HCT116 (cell line): ENCODE measurements around the gene FAM222B. TPM values are rescaled to one million over a fixed set of nuclear protein-coding genes. Genes with fewer than 3 reads are reported as not detected.

ENCODE experiments used
- ATAC-seq: fragments of 200-7000 bp; cut with Tn5 transposase; 2 replicates; pipeline ENCODE4 v1.9.1; 2020; ENCODE audit warnings: mild to moderate bottlenecking, moderate library complexity
- BruUV-seq: library from RNA; stranded (reverse); fragments of 400-500 nt; replicated peaks from 2 replicates; lab custom pipeline; 2021; lab: Mats Ljungman, UMichigan
- CTCF ChIA-PET: fragments of 300-600 bp; sonication (Branson Sonifier 250); formaldehyde crosslinking; loops from one replicate; lab custom pipeline; 2021; ENCODE audit warnings: antibody characterized with exemption; lab: Charles Lee
- POLR2A ChIA-PET: fragments of 300-600, 350-600 bp; sonication (Branson Sonifier 250); formaldehyde crosslinking; loops from one replicate; lab custom pipeline; 2021; ENCODE audit warnings: antibody characterized with exemption; lab: Charles Lee
- RAD21 ChIA-PET, 2 experiments: fragments of 300-600 bp; sonication (Branson Sonifier 250); formaldehyde crosslinking; loops; one replicate each; lab custom pipeline; 2023; ENCODE audit warnings: low total read pairs in 2 of 2; ENCODE audit not compliant: uncharacterized antibody in 2 of 2, unreplicated experiment in 2 of 2, low non-redundant PET in 1 of 2; lab: Charles Lee
- DNase-seq: peaks from one replicate; pipeline ENCODE4 v3.0.0-alpha.2; 2010; ENCODE audit warnings: low read depth, low spot score
- H2AFZ ChIP-seq: fragments of 200-600 bp; shearing (Covaris generic), sonication (generic); 2 replicates; pipeline ENCODE4 v1.6.1; 2017; ENCODE audit warnings: low read depth, mixed run types, mixed read lengths, antibody characterized with exemption, low read length; ENCODE audit not compliant: poor library complexity, severe bottlenecking
- H3K27ac ChIP-seq: 2 replicates; pipeline ENCODE4 v1.5.1; 2012; ENCODE audit warnings: low read depth, low read length
- H3K27me3 ChIP-seq: fragments of 200-600 bp; sonication (generic); 2 replicates; pipeline ENCODE4 v1.6.1; 2016; ENCODE audit warnings: mixed run types, low read length, mixed read lengths; ENCODE audit not compliant: insufficient read depth
- H3K36me3 ChIP-seq, 2 experiments: fragments of 200-500 bp in 1 of 2; fragments of 200-600 bp in 1 of 2; sonication (Bioruptor generic) in 1 of 2; sonication (generic) in 1 of 2; 2 replicates each; pipeline versions ENCODE4 v1.5.1 to v1.6.1; 2014 to 2016; ENCODE audit warnings: low read length in 2 of 2, inconsistent platforms in 1 of 2, mixed read lengths in 1 of 2, mixed run types in 1 of 2; ENCODE audit not compliant: insufficient read depth in 2 of 2, control insufficient read depth in 1 of 2
- H3K4me1 ChIP-seq, 2 experiments: fragments of 200-600 bp in 1 of 2; sonication (generic) in 1 of 2; 2 replicates each; pipeline versions ENCODE4 v1.5.1 to v1.6.1; 2012 to 2017; ENCODE audit warnings: low read length in 2 of 2, inconsistent platforms in 1 of 2, mild to moderate bottlenecking in 1 of 2, mixed read lengths in 1 of 2, mixed run types in 1 of 2, moderate library complexity in 1 of 2; ENCODE audit not compliant: insufficient read depth in 2 of 2, control insufficient read depth in 1 of 2
- H3K4me2 ChIP-seq: fragments of 200-600 bp; sonication (generic); 2 replicates; pipeline ENCODE4 v1.6.1; 2017; ENCODE audit warnings: mixed run types, low read length, mixed read lengths
- H3K4me3 ChIP-seq, 2 experiments: fragments of 200-600 bp in 1 of 2; sonication (generic) in 1 of 2; replicated peaks in 1 of 2; 2 replicates each; pipeline ENCODE4 v1.5.1; 2011 to 2016; ENCODE audit warnings: low read length in 2 of 2, control low read depth in 1 of 2, low read depth in 1 of 2, mild to moderate bottlenecking in 1 of 2, mixed read lengths in 1 of 2, mixed run types in 1 of 2
- H3K79me2 ChIP-seq: fragments of 200-600 bp; sonication (generic); 2 replicates; pipeline ENCODE4 v1.6.1; 2017; ENCODE audit warnings: mild to moderate bottlenecking, mixed run types, low read length, moderate library complexity, mixed read lengths; ENCODE audit not compliant: insufficient read depth
- H3K9ac ChIP-seq: fragments of 200-600 bp; sonication (generic); 2 replicates; pipeline ENCODE4 v1.6.1; 2016; ENCODE audit warnings: low read length, mixed read lengths
- H3K9me2 ChIP-seq: fragments of 200-600 bp; sonication (generic), shearing (Covaris generic); 2 replicates; pipeline ENCODE4 v1.6.1; 2017; ENCODE audit warnings: mixed run types, mild to moderate bottlenecking, moderate library complexity; ENCODE audit not compliant: insufficient read depth
- H3K9me3 ChIP-seq, 2 experiments: fragments of 200-500 bp in 1 of 2; fragments of 200-600 bp in 1 of 2; sonication (Bioruptor generic) in 1 of 2; sonication (generic) in 1 of 2; 2 replicates each; pipeline ENCODE4 v1.6.1; 2014 to 2017; ENCODE audit warnings: low read length in 2 of 2, mixed read lengths in 2 of 2, inconsistent platforms in 1 of 2, low read depth in 1 of 2, mild to moderate bottlenecking in 1 of 2, mixed run types in 1 of 2, moderate library complexity in 1 of 2; ENCODE audit not compliant: control insufficient read depth in 1 of 2, insufficient read depth in 1 of 2
- H4K20me1 ChIP-seq: fragments of 200-600 bp; sonication (generic), shearing (Covaris generic); 2 replicates; pipeline ENCODE4 v1.6.1; 2017; ENCODE audit warnings: mixed run types, mild to moderate bottlenecking, moderate library complexity; ENCODE audit not compliant: insufficient read depth
- ATF3 ChIP-seq: IDR thresholded peaks from 2 replicates; pipeline ENCODE4 v1.6.1; 2012
- CEBPB ChIP-seq: IDR thresholded peaks from 2 replicates; pipeline ENCODE4 v1.6.1; 2012; ENCODE audit warnings: low read depth
- EGR1 ChIP-seq: IDR thresholded peaks from 2 replicates; pipeline ENCODE4 v1.6.1; 2012; ENCODE audit warnings: low read depth
- ELF1 ChIP-seq: IDR thresholded peaks from 2 replicates; pipeline ENCODE4 v1.6.1; 2012; ENCODE audit warnings: low read depth, borderline replicate concordance
- EZH2 ChIP-seq: fragments of 200-600 bp; sonication (generic); IDR thresholded peaks from 2 replicates; pipeline ENCODE4 v1.6.1; 2017; ENCODE audit warnings: antibody characterized with exemption, mixed run types
- JUND ChIP-seq: IDR thresholded peaks from 2 replicates; pipeline ENCODE4 v1.6.1; 2012
- POLR2A ChIP-seq: IDR thresholded peaks from 2 replicates; pipeline ENCODE4 v1.7.0; 2011; ENCODE audit warnings: borderline replicate concordance; ENCODE audit not compliant: insufficient read depth, insufficient read length; ENCODE audit errors: extremely low read depth
- REST ChIP-seq: IDR thresholded peaks from 2 replicates; pipeline ENCODE4 v1.6.1; 2012; ENCODE audit warnings: low read depth
- TCF7L2 ChIP-seq: IDR thresholded peaks from 2 replicates; pipeline ENCODE4 v1.7.0; 2011; ENCODE audit warnings: borderline replicate concordance, inconsistent platforms; ENCODE audit not compliant: insufficient read depth, insufficient read length; ENCODE audit errors: extremely low read depth
- YY1 ChIP-seq: IDR thresholded peaks from 2 replicates; pipeline ENCODE4 v1.6.1; 2011; ENCODE audit warnings: low read length, low read depth, moderate library complexity, mild to moderate bottlenecking; ENCODE audit not compliant: insufficient replicate concordance; ENCODE audit errors: extremely low read depth
- ZNF274 ChIP-seq: fragments of 200-500 bp; sonication (Bioruptor generic); IDR thresholded peaks from 2 replicates; pipeline ENCODE4 v1.6.1; 2014; ENCODE audit warnings: mild to moderate bottlenecking, low read depth, low read length, inconsistent platforms
- intact Hi-C: fragments of 100-400 bp; cut with micrococcal nuclease; formaldehyde crosslinking; loops from 2 replicates; pipeline ENCODE4 v1.10.0; 2022
- total RNA-seq: library from RNA; stranded (reverse); gene quantifications from one replicate; pipeline ENCODE4 v1.2.1, GENCODE V29; 2021; ENCODE audit not compliant: unreplicated experiment

Gene FAM222B
- total RNA-seq, 1 experiment from 2014 or later = 22.7 TPM

DNA sequence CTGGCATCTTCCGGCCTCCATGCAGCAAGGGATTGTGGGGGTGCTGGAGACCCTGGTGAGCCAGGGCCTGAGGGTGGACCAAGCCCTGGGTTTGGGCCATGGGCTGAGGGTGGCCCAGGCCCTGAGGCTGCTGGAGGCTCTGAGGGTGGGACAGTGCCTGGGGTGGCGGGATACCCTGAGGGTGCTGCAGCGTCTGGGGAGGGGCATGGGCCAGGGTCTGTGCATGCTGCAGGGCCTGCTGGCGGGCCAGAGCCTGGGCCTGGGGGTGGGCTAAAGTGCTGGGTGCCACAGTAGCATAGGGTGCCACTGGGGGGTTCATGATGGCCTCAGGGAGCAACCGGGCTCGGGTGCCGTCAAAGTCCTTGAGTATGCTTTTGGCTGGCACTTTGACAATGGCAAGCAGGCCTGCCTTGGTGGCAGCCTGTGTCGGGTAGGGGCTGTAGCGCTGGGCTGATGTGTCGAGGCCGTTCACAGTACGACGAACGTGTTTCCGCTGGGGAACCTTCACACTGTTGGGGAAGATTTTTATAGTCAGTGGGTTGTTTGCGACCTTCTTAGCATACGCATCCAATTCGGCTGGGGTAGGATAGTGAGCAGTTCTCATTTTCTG, 83.2 kb downstream of the FAM222B start:
- intact Hi-C loops = no loop called here
- peaks cover 2 to 23% of the 10 kb centered on the region in 2 experiments for H3K4me1 ChIP-seq
- H4K20me1 ChIP-seq = no peaks in the 10 kb centered on the region
- ChIA-PET POLR2A (no interaction called here), RAD21 (interaction anchor here in 1 of 2 experiments (1.1 kb wide), 1 partner anchor 33 kb away, joined by 3 read pairs; no protein-coding TSS in a partner anchor), CTCF (interaction anchor here (5.1 kb wide), 1 partner anchor 10 kb away, joined by 41 read pairs; no protein-coding TSS in a partner anchor)
- H3K27me3 ChIP-seq = no peaks in the 10 kb centered on the region
- H3K9ac ChIP-seq = no peak overlapping the region
- H3K36me3 ChIP-seq = peaks cover 13 to 17% of the 10 kb centered on the region in 2 experiments; a peak in 3 of 4 replicates
- H2AFZ ChIP-seq = no peak overlapping the region
- H3K9me2 ChIP-seq = no peaks in the 10 kb centered on the region
- no peak for TF ChIP-seq REST
- TF ChIP-seq TCF7L2 = no peak
- no peak for TF ChIP-seq CEBPB
- no peak for TF ChIP-seq EZH2
- TF ChIP-seq JUND = no peak
- TF ChIP-seq EGR1 = no peak
- no peak for TF ChIP-seq YY1
- no peak for TF ChIP-seq ZNF274
- TF ChIP-seq ELF1 = no peak
- no peak for TF ChIP-seq ATF3
- TF ChIP-seq POLR2A = no peak
- no peaks in the 10 kb centered on the region for H3K9me3 ChIP-seq
- H3K27ac ChIP-seq = no peak overlapping the region
- no TSS peak for BruUV-seq
- H3K79me2 ChIP-seq = peaks cover 8% of the 10 kb centered on the region; the same call in 1 of the 2 replicates
- H3K4me2 ChIP-seq = no peak overlapping the region
- no peak for DNase-seq
- no peak overlapping the region for H3K4me3 ChIP-seq
- no peak for ATAC-seq
